ENCODE data around the gene FOXO1.

GRCh38 chr13:40688781-40689180 is 22.3 kb upstream of the FOXO1 start:
- TF ChIP-seq CTCF (IDR thresholded peaks at IDR 0.05 in 8 of 11, conservative IDR thresholded peaks at IDR 0.05 in 3 of 11), result no peak
- no peak for TF ChIP-seq POLR2A (IDR thresholded peaks at IDR 0.05)
- TF ChIP-seq POLR2AphosphoS5 (IDR thresholded peaks at IDR 0.05), result no peak
